Cardiac fibroblast (primary cell): ENCODE measurements around the gene SPIB.

Source experiments
- DNase-seq, 2 donors: peaks; one replicate each; pipeline versions ENCODE4 v3.0.0 to v3.0.0-alpha.2; 2010; ENCODE audit warnings: low read depth in 2 of 2
- H3K4me3 ChIP-seq, 2 donors: replicated peaks in 1 of 2; 1 replicate in 1 of 2; 2 replicates in 1 of 2; pipeline ENCODE4 v1.5.1; 2011; ENCODE audit warnings: low read depth in 2 of 2, low read length in 2 of 2, mild to moderate bottlenecking in 2 of 2, moderate library complexity in 1 of 2
- CTCF ChIP-seq: IDR thresholded peaks from one replicate; pipeline ENCODE4 v1.5.1; 2011; ENCODE audit warnings: low read depth, mild to moderate bottlenecking, low read length, inconsistent platforms

SPIB gene

GRCh38 chr19:50427997-50428425 lies 9.3 kb downstream of the SPIB start:
- no peak for TF ChIP-seq CTCF
- DNase-seq, result peak; percentile 64 to 93
- peak overlapping the region; percentile 18 to 30 for H3K4me3 ChIP-seq

GRCh38 chr19:50428772-50429463 lies 10.2 kb downstream of the SPIB start:
- no peak overlapping the region for H3K4me3 ChIP-seq
- TF ChIP-seq CTCF, result no peak

GRCh38 chr19:50430888-50431342 lies 12.2 kb downstream of the SPIB start:
- TF ChIP-seq CTCF, result no peak
- peak overlapping the region; percentile 48 to 52 for H3K4me3 ChIP-seq
- DNase-seq, result no peak

More at GRCh38 chr19:50428772-50429463, 10.2 kb downstream of the SPIB start:
- no peak for DNase-seq

GRCh38 chr19:50431343-50432220 lies 12.8 kb downstream of the SPIB start:
- TF ChIP-seq CTCF, result no peak
- peak overlapping the region; percentile 48 to 52 for H3K4me3 ChIP-seq
- DNase-seq, result peak; percentile 66 to 72

- TF ChIP-seq CTCF, result no peak
- H3K4me3 ChIP-seq, result peak within 1 kb of the TSS; percentile 48 to 52
- peak in 1 of 2 donors; percentile 17 for DNase-seq
These were observed 13.7 kb downstream of the SPIB start, which contains the start of gene MYBPC2 for GRCh38 chr19:50432221-50433028. MYBPC2 (plus strand) TSS chr19:50432892; CDS start chr19:50432954, 62 bp downstream.
